HG03060 (cell line): ENCODE results near the gene SFXN5.
"Not testable (repeated sequence)": the region's sequence is repeated elsewhere in the genome, so short reads cannot be mapped to it uniquely, and the experiment has no call there.

Experiments used
- ATAC-seq: cut with Tn5 transposase; IDR thresholded peaks from one replicate; pipeline ENCODE4 v1.9.1; 2021; ENCODE audit warnings: low read depth, moderate number of reproducible peaks; ENCODE audit not compliant: unreplicated experiment

SFXN5 gene

DNA sequence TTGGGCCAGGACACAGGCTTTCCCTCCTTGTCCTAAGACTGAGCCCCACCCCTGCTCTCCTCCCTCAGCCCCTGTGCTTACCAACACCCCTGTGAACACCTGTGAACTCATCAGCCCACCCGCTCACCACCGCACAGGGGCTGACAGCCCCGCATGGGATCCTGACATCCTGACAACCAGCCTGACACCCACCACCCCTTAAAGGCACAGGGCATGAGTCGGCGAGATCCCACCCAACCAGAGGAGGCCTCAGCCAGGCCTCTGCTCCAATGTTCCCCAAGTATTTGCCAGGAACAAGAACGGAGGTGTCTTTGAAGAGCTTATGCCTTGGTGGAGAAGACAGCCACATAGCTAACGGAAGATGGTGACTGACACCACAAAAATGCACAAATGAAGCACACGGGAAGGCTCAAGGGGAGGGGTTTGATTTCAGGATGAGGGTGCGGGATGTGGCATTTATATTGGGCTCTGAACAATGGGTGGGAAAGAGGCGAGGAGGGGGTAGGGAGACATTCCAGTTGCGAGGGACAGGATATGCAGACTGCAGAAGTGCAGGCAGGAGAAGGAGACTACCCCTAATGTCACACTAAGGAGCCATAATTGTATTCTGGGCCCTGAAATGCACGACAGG, 30.2 kb upstream of the SFXN5 start:
- no peak for ATAC-seq

- no peak for ATAC-seq
Observed at GRCh38 chr2:73100956-73101355, 29.4 kb upstream of the SFXN5 start.

DNA sequence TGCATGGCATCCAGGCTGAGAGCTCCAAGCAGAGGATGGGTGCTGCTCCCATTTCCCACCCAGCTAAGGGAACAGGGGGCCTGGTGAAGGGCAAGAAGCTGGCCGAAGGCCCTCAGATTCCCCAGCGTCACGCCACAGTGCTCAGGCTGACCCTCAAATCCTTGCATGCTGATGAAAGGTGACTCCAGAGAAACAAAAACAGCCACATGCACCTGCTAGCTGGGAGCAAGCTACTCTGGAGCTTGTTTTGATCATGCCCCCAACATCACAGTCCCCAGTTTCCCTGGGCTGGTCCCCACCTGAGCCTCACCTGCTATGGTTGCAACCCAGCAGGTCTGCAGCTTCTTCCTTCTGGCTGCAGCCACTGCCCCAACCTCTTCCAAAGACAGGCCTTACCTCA, 28.0 kb upstream of the SFXN5 start:
- no peak for ATAC-seq

DNA sequence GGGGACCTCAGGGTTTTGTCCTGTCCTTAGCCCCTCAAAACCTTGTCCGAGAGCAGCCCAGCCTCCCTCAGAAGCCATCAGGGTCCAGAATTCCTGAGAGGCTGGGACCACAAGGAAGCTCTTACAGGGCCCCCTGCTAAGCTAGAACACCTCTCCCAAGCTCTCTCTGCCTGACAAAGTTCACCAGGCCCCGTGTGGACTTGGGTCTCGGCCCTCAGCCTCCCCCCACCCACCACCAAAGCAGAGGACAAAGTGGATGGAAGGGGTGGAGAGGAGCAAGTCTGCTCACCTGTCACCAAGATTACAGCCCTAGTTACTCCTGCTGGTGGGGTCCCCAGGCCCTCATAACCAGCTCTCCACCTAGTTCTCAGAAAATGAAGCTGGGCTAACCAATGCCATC, 24.4 kb upstream of the SFXN5 start:
- ATAC-seq: no peak

DNA sequence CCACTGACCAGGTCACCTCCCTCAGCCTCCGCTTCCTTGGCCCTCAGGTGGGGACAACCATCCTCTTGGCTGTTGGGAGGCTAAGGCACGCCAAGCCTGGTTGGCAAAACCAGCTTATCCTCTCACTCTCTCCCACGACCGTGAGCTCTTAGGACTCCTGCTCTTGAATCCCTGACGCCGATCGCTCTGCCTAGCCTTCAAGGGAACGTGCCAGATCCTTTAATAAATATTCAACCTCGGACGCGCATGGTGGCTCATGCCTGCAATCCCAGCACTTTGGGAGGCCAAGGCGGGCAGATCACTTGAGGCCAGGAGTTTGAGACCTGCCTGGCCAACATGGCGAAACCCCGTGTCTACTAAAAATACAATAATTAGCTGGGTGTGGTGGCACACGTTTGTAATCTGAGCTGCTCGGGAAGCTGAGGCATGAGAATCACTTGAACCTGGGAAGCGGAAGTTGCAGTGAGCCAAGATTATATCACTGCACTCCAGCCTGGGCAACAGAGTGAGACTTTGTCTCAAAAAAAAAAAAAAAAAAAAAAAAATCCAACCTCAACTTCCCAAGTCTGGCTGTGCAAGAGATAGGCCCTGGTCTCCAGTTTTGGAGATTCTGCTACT, 22.2 kb upstream of the SFXN5 start:
- not testable (repeated sequence) for ATAC-seq

DNA sequence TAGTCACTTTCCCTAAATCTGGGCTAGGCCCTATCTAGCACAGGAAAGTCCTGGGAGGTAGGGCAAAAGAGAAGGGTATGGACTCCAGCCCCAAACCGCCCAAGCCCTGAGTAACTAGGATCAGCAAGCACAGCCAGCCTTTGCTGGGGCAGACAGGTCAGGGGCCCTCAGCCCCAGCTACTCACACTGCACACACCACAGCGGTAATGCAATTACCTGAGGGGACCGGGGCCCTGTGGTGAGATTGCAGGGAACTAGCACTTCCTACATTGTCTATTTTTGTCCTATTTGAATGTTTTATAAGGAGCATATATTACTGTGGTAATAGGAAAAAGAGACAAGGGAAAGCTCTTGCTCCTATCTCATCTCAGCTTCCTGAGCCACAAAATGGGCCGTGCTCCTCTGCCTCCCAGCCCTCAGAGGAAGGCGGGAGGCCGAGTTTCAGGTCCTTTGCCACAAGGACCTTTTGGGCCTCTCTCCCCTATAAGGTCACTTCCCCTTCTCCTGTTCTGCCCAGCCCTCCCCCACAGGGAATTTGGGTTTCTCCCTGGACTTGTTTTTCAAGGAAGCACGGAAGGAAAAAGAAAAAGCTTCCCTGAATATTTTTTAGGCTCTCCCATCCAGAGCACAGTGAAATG, 20.8 kb upstream of the SFXN5 start:
- ATAC-seq: no peak

DNA sequence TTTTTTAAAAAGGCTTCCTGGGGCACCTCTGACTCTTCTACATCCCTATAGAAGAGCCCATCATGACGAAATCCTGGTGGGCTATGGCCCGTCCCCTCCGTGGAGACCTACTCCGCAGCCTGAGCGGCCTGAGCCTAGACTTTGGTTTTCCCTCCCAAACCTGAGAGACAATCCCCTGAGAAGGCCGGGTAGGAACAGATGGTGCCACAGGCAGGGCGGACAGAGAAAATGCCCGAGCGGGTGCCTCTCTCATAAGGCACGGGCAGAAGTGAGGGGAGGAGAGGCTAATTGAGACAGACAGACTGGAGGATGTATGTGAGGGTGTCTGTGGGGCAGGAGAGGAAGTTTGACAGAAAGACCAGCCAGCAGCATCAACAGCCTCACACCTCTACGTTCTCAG, 20.2 kb upstream of the SFXN5 start:
- ATAC-seq: no peak

- no peak for ATAC-seq
Observed at GRCh38 chr2:73091164-73091563, 19.7 kb upstream of the SFXN5 start.

DNA sequence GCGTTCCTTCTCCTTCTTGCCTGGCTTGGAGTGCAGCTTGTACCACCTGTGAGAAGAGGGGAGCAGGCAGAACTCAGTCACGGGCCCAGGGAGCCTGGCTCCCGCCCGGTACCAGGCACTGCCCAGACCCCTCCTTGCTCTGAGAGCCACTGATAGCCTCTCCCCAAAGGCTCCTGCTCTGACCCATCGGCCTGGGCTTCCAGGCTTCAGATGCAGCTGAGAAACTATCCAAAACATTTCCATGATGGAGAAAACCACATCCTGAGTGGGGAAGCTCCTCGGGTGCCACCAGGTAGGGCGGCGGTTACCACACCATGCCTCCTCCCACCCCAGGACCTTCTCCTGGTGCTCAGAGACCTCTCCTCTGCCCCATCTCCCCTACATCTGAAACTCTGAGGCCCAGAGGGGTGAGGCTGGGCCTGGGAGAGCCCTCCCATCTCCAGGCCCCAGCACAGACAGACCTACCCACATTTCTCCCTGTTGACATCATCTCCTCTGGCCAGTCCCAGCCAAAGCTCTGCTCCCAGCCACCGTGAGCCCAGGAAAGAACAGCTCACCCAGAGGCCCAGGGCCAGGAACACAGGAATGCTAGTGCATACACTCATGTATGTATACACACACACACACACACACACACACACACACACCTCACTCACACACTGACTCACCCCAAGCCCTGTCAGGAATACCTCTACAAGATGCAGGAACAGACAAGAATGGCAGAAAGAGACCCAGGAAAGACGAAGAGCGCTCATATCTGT, 17.9 kb upstream of the SFXN5 start:
- ATAC-seq: no peak

- ATAC-seq: no peak
Observed at GRCh38 chr2:73088703-73089102, 17.2 kb upstream of the SFXN5 start.

GRCh38 chr2:73088211-73088610, 16.7 kb upstream of the SFXN5 start:
- no peak for ATAC-seq

DNA sequence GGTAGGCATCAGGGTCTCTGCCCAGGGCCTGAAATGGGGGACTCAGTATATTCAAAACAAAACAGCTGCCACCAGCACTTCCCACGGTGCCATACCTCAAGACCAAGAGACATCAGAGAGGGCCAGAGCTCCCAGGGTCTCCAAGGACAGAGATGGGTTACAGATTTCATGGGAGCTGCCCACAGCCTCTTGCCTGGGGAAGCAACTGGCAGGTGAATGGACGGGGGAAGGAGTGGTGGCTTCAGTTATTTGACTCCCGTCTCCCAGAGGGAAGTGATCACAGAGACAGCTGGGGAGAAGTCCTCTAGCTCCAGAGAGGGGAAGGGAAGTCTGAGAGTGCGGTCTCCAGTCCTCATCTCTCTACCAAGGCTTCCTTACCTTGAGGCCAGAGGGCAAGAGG, 15.8 kb upstream of the SFXN5 start:
- no peak for ATAC-seq

DNA sequence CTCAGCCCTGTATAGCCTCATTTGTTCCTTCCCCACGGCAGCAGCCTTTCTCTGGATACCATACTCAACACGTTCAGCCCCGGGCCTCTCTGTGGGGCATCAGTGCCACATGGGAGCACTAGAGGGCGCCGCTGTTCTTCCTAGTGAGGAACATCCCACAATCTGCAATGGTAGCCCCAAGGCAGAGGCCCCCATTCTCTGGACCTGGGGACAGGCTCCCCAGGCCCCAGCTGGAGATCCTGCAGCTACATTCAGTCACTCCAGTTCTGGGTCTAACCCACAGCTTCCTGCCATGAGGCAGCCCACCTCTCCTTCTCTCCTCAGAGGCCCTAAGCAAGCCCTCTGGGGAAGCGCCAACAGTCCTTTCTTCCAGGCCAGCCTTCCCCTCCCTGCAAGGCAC, 14.2 kb upstream of the SFXN5 start:
- ATAC-seq: peak; percentile 61

GRCh38 chr2:73084971-73085370, 13.5 kb upstream of the SFXN5 start:
- ATAC-seq: no peak

DNA sequence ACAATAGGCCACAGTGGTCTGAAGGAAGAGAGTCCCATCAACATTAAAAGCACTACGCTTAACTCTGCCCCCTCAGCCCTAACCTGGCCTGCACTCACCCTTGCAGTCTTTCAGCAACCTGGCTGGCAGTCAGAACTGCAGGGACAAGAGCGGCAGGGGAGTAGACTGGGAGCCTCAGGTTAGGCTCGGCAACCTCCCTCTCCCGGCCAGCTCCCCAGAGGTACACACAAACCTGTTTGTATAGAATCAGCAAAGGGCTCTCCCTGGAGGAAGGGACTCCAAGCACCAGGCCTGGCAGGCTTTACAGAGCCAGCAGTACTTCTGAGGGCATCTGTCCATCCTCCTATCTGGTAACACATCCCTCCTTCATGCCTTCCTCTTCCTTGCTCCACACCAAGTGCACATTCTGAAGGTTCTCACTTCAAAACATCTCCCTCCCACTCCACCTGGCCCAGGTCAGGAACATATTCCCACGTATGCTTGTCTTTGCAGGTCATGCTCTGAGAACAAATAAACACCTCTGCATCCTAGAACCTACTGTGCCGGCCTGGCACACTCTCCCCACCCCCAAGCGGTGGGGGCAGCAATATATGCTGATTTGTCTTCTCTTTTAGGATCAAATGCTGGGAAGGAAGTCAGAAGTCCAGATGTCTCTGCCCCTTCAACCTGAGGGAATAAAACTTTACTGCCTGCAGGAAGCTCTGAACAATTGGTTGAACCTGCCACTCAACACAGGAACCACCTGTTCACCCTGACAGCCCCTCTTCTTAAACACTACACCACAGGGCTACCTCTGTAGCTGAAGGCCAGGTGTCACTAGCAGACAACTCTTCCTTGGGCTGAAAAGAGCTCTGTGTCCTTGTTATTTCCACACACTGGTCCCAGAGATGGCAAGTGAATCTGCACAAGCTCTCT, 12.6 kb upstream of the SFXN5 start:
- ATAC-seq: no peak

DNA sequence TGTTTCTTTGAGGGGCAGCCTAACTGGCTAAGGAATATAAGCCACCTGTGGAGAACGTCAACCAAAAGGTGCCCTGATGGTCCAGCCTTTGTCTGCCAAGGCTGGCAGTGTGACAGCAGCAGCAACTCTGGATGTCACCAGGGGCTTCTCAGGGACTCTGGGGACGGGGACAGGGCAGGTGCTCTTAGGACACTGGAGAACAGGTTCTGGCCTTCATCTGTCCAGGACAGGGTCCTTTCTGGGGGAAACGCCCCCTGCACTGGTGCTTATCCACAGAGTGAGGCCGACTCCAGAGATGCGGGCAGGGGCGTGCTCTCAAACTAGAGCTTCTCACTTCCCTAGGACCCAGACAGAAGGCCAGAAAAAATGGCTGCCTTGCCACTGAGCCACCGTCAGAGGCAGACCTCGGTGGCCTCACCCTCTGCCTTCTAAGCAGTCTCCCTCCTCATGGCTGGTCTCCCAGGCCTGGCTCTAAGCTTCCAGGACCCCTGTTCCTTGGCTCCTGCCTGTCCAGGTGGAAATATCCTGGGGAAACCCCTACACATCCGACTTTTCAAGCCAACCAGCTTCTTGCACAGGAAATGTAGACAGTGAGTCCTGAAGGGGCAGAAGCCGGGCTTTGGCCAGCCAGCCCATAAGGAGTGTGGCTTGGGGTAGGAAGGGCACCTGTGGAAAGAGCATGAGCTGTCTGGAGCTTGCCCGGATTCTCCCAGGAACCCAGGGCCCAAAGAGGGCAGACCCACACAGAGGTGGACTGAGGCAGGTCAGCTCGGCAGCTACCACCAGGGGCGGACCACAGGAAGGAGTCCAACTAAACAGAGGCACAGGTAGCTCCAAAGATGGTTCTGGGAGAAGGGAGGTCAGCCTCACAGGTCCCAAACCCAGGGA, 11.3 kb upstream of the SFXN5 start:
- ATAC-seq: no peak

DNA sequence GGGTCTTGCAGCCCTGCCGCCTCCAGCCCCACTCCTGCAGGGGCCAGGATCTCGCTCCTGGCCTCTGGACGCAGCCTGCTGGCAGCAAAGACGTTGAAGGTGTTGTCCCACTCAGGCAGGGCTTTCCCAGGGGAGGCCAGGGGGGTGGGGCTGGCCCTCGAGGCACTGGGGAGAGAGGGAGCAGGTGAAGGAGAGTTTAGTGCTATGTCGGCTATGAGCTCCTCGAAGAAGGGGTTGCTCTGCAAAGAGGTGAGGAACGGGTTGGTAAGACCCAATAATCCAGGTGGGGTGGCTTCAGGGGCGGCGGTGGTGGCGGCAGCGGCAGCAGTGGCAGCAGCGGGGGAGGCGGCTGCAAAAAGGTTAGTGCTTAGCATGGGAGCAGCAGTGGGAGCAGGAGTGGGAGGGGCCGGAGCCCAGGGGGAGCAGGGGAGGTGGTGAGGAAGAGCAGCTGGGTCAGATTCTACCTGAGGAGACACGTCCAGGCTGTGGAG, 9.7 kb upstream of the SFXN5 start:
- ATAC-seq: no peak

DNA sequence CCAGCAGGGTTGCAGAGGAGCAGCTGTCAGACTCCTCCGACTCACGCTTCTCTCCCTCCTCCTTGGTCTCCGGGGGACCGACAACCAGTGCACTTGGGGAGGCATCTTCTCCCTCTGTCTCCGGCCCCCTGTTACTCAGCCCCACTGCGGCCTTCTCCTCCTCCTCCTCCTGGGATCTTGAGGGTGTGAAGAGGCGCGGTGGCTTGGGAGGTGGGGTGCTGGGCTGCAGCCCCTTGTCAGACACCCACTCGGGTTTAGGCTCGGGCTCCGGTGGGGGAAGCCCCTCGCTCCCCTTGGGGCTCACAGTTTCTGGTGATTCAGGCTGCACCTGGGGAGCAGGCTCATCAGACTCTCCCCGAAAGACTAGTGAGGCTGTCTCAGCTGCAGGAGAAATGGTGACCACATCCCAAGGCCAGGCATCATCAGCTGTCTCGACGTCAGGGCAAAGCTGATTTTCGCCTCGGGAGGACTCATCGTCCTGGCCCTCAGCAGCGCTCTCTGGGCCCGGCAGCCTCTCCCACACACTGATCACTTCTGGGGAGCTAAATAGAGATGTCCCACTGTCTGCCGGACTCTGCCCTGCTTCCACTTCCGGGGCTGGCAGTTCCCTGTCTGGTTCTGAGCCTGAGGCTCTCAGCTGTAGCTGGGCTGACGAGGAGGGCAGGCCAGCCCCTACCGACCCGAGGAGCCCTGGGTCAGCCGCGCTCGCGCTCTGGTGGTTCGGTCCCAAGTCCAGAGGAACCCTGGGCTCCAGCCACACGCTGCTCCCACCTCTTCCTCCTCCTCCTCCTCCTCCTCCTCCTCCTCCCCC, 9.0 kb upstream of the SFXN5 start:
- ATAC-seq: no peak
